Liver (tissue), 9 donors: ENCODE measurements around the gene ADRA2B. TPM values are rescaled to one million over a fixed set of nuclear protein-coding genes. Genes with fewer than 3 reads are reported as not detected.

Source experiments
- DNase-seq: peaks from one replicate; pipeline ENCODE4 v3.0.0-alpha.2; 2017; ENCODE audit warnings: low spot score
- H3K27ac ChIP-seq, 2 donors: one replicate each; pipeline ENCODE4 v1.7.0; 2013; ENCODE audit warnings: inconsistent platforms in 2 of 2, low read length in 2 of 2, control low read depth in 1 of 2, low read depth in 1 of 2, mild to moderate bottlenecking in 1 of 2
- H3K27me3 ChIP-seq, 4 donors: one replicate each; pipeline versions ENCODE4 v1.6.1 to v1.7.0; 2013; ENCODE audit warnings: low read length in 3 of 4, inconsistent platforms in 1 of 4, mild to moderate bottlenecking in 1 of 4, moderate library complexity in 1 of 4; ENCODE audit not compliant: control insufficient read depth in 4 of 4, insufficient read depth in 4 of 4
- H3K36me3 ChIP-seq, 4 donors: one replicate each; pipeline versions ENCODE4 v1.6.1 to v1.7.0; 2013; ENCODE audit warnings: low read length in 3 of 4, mild to moderate bottlenecking in 3 of 4, low read depth in 1 of 4, moderate library complexity in 1 of 4; ENCODE audit not compliant: control insufficient read depth in 4 of 4, insufficient read depth in 3 of 4
- H3K4me1 ChIP-seq, 4 donors: one replicate each; pipeline versions ENCODE4 v1.6.1 to v1.7.0; 2013; ENCODE audit warnings: low read length in 3 of 4, mild to moderate bottlenecking in 3 of 4, moderate library complexity in 1 of 4; ENCODE audit not compliant: control insufficient read depth in 4 of 4, insufficient read depth in 4 of 4
- H3K4me3 ChIP-seq, 3 donors: one replicate each; pipeline versions ENCODE4 v1.6.1 to v1.7.0; 2013; ENCODE audit warnings: low read length in 3 of 3, control low read depth in 1 of 3, low read depth in 1 of 3, mild to moderate bottlenecking in 1 of 3
- H3K9ac ChIP-seq, 2 donors: one replicate each; pipeline ENCODE4 v1.7.0; 2013; ENCODE audit warnings: low read length in 2 of 2, mild to moderate bottlenecking in 2 of 2, moderate library complexity in 2 of 2, control low read depth in 1 of 2, low read depth in 1 of 2
- H3K9me3 ChIP-seq, 4 donors: one replicate each; pipeline versions ENCODE4 v1.6.1 to v1.7.0; 2013; ENCODE audit warnings: low read length in 3 of 4; ENCODE audit not compliant: control insufficient read depth in 4 of 4
- EGR1 ChIP-seq, 2 donors: IDR thresholded peaks; 2 replicates each; pipeline ENCODE4 v1.6.1; 2016 to 2018; ENCODE audit warnings: antibody characterized with exemption in 2 of 2, low read depth in 2 of 2
- FOXA1 ChIP-seq: IDR thresholded peaks from 2 replicates; pipeline ENCODE4 v1.6.1; 2016; ENCODE audit warnings: antibody characterized with exemption
- HNF4A ChIP-seq, 2 donors: conservative IDR thresholded peaks; 2 replicates each; pipeline ENCODE4 v1.6.1; 2016; ENCODE audit warnings: antibody characterized with exemption in 2 of 2, mild to moderate bottlenecking in 2 of 2
- HNF4G ChIP-seq: IDR thresholded peaks from 2 replicates; pipeline ENCODE4 v1.6.1; 2016; ENCODE audit warnings: antibody characterized with exemption
- JUND ChIP-seq, 2 donors: IDR thresholded peaks; 2 replicates each; pipeline ENCODE4 v1.6.1; 2016; ENCODE audit warnings: antibody characterized with exemption in 2 of 2
- NR2F2 ChIP-seq: IDR thresholded peaks from 2 replicates; pipeline ENCODE4 v1.6.1; 2016; ENCODE audit warnings: antibody characterized with exemption
- RAD21 ChIP-seq, 2 donors: IDR thresholded peaks; 2 replicates each; pipeline ENCODE4 v1.6.1; 2016; ENCODE audit warnings: antibody characterized with exemption in 2 of 2, mild to moderate bottlenecking in 2 of 2
- SP1 ChIP-seq: IDR thresholded peaks from 2 replicates; pipeline ENCODE4 v1.6.1; 2018; ENCODE audit warnings: antibody characterized with exemption, mild to moderate bottlenecking
- TAF1 ChIP-seq: conservative IDR thresholded peaks from 2 replicates; pipeline ENCODE4 v1.6.1; 2016; ENCODE audit warnings: antibody characterized with exemption, mild to moderate bottlenecking
- WGBS: extraction: QIAGEN DNeasy Blood & Tissue Kit; methylation state at CpG from one replicate; pipeline ENCODE4 v1.1.7; 2013; 5-methylcytosine and 5-hydroxymethylcytosine counted together
- polyA plus RNA-seq, 2 donors: library from polyadenylated mRNA; stranded (reverse) in 1 of 2; unstranded in 1 of 2; fragments of 200-250 nt in 1 of 2; fragments of >200 nt in 1 of 2; fragmentation: Nextera tagmentation in 1 of 2; extraction: Ambion mirVana in 1 of 2; gene quantifications; one replicate each; pipeline versions ENCODE4 v1.2.1 to v1.2.3, GENCODE V29; 2013 to 2015
- total RNA-seq, 2 donors: library from RNA; depleted of rRNA; stranded (reverse); fragments of >200 nt; gene quantifications; one replicate each; pipeline ENCODE4 v1.2.3, GENCODE V29; 2014
- TF ChIP-seq, protein P1 (sequence below): fragments of 150-350 bp; IDR thresholded peaks from 2 replicates; pipeline ENCODE4 v1.5.1; 2017; ENCODE audit warnings: improper control_type of control experiment, low read depth, low read length; ENCODE audit not compliant: missing input control
- TF ChIP-seq, protein P2 (sequence below): IDR thresholded peaks from 2 replicates; pipeline ENCODE4 v1.6.1; 2016; ENCODE audit warnings: antibody characterized with exemption
- donor health status: healthy.
- donor health status: healthy.
- donor health status: healthy.
- donor health status: healthy.
- donor health status: healthy.

The ADRA2B gene
- total and polyA plus RNA-seq, 4 donors, result 1.3 to 8.6 (median 3.0) TPM

DNA sequence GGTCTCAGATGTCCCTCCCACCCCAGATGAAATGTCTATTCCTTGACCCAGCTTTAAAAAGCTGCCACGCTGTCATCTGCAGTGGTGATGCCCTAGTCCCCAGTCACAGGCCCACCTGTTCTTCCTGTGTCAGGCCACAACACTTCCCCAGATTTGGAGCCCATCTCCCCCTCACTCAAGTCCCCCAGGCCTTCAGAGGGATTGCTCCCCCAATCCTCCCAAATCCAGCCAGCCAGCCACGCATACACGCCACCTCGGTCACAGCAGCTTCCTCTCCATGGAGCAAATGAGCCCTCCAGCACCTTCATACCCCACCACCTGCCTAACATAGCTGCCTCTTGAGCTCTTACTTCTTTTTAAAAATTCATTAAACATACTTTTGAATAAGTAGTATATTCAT, 14.1 kb upstream of the ADRA2B start:
- Histone ChIP-seq H3K9ac (no peak overlapping the region), H3K27ac (no peak overlapping the region), H3K36me3 (no peaks in the 10 kb centered on the region), H3K4me3 (no peak overlapping the region), H3K9me3 (no peaks in the 10 kb centered on the region), H3K27me3 (no peaks in the 10 kb centered on the region), H3K4me1 (no peaks in the 10 kb centered on the region)
- TF ChIP-seq SP1, result no peak
- no peak for DNase-seq
- WGBS, result 89% methylated on average over 4 of the region's 4 CpGs

DNA sequence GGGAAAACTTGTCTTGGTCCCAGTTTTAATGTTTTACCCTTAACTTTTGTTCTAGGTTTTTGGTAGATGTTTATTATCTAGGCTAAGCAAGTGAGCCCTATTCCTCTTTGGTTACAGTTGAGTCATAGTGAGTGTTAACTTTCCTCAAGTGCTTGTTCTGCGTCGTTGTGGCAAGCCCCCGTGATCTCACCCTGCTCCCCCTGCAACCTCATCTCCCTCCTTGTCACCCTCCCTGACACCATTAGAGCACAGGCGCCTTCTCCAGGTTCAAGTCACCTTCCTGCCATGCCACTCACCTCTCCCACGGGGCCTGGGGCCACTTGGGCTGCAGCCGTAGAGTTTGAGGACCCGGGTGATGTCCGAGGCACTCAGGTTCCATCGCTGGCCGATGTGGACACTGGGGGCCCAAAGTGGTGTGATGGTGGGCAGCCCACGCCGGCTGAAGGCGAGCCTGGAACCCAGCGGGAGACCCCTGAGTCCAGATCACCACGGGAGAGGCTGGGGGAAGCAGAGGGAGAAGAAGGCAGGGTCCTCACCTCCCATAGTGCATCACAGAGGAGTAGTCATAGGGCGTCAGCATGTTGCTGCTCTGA, 13.3 kb upstream of the ADRA2B start:
- no peaks in the 10 kb centered on the region for H3K27me3 ChIP-seq
- TF ChIP-seq TAF1 (no peak), HNF4G (no peak), EGR1 (IDR thresholded peaks at IDR 0.05; ENCODE audit: low read depth in 2 of 2) (no peak)
- H3K27ac ChIP-seq, result no peak overlapping the region
- no peak overlapping the region for H3K9ac ChIP-seq
- no peaks in the 10 kb centered on the region for H3K36me3 ChIP-seq
- H3K4me3 ChIP-seq, result no peak overlapping the region
- DNase-seq, result no peak
- H3K4me1 ChIP-seq, result no peaks in the 10 kb centered on the region
- H3K9me3 ChIP-seq, result no peaks in the 10 kb centered on the region
- 87% methylated on average over 16 of the region's 16 CpGs for WGBS

DNA sequence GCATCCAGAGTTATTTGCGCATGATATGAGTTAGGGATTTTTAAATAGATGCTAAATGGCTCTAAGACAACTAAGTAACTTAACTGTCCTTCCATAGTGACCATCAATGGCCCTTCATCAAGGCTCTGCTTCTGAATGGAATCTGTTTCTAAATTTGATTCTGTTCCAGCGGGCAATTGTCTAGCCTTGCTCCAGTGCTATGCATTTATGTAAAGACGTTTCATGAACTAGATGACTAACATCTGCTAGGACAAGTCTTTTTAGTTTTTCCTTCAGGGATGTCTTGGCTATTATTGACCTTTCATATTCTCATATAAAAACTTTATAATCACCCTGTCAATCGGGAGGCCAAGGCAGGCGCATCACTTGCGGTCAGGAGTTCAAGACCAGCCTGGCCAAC, 12.1 kb upstream of the ADRA2B start:
- Histone ChIP-seq H3K9ac (no peak overlapping the region), H3K9me3 (no peaks in the 10 kb centered on the region), H3K4me3 (no peak overlapping the region), H3K36me3 (no peaks in the 10 kb centered on the region), H3K27ac (no peak overlapping the region), H3K27me3 (no peaks in the 10 kb centered on the region), H3K4me1 (no peaks in the 10 kb centered on the region)
- 92% methylated on average over 6 of the region's 6 CpGs for WGBS
- no peak for DNase-seq
- TF ChIP-seq RAD21 (IDR thresholded peaks at IDR 0.05) (no peak), JUND (IDR thresholded peaks at IDR 0.05) (no peak), FOXA1 (no peak), HNF4A (conservative IDR thresholded peaks at IDR 0.05) (no peak), SP1 (no peak), NR2F2 (no peak)
- TF ChIP-seq, protein P1, sequence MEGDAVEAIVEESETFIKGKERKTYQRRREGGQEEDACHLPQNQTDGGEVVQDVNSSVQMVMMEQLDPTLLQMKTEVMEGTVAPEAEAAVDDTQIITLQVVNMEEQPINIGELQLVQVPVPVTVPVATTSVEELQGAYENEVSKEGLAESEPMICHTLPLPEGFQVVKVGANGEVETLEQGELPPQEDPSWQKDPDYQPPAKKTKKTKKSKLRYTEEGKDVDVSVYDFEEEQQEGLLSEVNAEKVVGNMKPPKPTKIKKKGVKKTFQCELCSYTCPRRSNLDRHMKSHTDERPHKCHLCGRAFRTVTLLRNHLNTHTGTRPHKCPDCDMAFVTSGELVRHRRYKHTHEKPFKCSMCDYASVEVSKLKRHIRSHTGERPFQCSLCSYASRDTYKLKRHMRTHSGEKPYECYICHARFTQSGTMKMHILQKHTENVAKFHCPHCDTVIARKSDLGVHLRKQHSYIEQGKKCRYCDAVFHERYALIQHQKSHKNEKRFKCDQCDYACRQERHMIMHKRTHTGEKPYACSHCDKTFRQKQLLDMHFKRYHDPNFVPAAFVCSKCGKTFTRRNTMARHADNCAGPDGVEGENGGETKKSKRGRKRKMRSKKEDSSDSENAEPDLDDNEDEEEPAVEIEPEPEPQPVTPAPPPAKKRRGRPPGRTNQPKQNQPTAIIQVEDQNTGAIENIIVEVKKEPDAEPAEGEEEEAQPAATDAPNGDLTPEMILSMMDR, result no peak
- TF ChIP-seq, protein P2, sequence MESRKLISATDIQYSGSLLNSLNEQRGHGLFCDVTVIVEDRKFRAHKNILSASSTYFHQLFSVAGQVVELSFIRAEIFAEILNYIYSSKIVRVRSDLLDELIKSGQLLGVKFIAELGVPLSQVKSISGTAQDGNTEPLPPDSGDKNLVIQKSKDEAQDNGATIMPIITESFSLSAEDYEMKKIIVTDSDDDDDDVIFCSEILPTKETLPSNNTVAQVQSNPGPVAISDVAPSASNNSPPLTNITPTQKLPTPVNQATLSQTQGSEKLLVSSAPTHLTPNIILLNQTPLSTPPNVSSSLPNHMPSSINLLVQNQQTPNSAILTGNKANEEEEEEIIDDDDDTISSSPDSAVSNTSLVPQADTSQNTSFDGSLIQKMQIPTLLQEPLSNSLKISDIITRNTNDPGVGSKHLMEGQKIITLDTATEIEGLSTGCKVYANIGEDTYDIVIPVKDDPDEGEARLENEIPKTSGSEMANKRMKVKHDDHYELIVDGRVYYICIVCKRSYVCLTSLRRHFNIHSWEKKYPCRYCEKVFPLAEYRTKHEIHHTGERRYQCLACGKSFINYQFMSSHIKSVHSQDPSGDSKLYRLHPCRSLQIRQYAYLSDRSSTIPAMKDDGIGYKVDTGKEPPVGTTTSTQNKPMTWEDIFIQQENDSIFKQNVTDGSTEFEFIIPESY, result no peak
